GM19438 (cell line): ENCODE measurements around the gene SBNO1.
"Not testable (repeated sequence)": the region's sequence is repeated elsewhere in the genome, so short reads cannot be mapped to it uniquely, and the experiment has no call there.

Experiments
- ATAC-seq: cut with Tn5 transposase; IDR thresholded peaks from one replicate; pipeline ENCODE4 v1.9.1; 2021; ENCODE audit warnings: low read depth; ENCODE audit not compliant: unreplicated experiment

The SBNO1 gene

DNA sequence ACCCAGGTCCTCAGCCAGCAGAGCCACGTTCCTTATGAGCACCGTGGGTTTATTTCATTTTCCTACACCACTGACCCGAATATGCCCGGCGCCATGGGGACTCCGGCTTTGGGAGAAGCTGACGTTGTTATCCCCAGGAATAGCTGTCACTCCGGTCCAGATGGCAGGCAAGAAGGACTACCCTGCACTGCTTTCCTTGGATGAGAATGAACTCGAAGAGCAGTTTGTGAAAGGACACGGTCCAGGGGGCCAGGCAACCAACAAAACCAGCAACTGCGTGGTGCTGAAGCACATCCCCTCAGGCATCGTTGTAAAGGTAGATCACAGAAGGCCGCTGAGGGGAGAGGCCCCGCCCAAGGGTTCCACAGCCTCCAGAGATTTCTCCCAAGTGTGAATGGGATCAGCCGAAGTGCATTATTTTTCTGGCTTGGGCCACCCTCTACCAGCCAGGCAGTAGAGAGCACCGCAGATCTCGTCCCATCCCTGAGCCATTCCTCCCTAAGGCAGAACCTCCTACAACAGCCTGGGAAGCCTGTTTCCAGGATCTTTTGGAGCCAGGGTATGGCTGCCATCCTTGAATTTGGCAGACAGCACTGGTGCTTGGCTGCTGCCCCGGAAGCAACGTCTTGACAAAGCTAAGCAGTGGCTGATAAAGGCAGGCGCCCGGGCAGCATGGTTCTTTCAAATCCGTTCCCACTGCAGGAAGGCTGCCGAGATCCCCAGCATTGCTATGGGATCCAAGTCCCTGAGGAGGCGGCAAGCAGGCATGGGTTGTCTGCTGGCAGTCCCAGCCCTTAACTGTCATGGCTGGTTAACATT, 110.8 kb downstream of the SBNO1 start:
- no peak for ATAC-seq

DNA sequence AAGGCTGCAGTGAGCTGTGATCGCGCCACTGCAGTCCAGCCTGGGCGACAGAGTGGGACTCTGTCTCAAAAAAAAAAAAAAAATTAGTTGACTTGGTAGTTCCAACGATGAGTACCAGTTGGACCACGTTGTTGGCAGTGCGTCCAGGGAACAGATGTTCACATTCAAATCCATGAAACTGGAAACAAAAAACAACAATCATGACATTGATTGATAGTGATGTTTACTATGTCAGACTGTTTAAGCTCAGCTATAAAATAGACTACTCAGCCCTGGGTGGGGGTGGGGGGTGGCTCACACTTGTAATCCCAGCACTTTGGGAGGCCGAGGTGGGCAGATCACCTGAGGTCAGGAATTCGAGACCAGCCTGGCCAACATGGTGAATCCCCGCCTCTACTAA, 112.3 kb downstream of the SBNO1 start:
- not testable (repeated sequence) for ATAC-seq

DNA sequence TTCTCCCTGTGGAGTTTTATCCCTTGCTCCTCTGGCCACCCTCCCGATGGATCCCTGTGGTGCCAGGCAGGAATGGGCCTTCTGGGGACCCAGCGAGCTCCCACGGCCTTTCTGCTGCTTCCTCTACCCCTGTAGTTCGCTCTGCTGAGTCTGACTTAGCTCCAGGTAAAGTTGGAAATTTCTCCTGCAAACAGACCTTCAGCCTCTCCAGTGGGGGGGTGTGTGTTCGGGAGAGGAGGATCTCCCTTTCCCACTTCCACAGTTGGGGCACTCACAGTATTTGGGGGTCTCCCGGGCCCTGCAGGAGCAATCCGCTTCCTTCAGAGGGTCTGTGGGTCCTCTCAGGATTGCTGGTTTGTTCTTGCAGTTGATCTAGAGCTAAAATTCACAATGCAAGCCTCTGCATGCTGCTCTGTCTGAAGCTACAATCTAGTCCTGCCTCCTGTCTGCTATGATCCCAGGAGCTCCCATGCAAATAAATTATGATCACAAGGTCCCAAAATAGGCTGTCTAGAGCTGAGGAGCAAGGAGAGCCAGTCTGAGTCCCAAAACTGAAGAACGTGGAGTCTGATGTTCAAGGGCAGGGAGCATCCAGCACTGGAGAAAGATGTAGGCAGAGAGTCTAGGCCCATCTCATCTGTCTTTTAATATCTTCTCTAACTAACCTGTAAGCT, 113.1 kb downstream of the SBNO1 start:
- no peak for ATAC-seq

DNA sequence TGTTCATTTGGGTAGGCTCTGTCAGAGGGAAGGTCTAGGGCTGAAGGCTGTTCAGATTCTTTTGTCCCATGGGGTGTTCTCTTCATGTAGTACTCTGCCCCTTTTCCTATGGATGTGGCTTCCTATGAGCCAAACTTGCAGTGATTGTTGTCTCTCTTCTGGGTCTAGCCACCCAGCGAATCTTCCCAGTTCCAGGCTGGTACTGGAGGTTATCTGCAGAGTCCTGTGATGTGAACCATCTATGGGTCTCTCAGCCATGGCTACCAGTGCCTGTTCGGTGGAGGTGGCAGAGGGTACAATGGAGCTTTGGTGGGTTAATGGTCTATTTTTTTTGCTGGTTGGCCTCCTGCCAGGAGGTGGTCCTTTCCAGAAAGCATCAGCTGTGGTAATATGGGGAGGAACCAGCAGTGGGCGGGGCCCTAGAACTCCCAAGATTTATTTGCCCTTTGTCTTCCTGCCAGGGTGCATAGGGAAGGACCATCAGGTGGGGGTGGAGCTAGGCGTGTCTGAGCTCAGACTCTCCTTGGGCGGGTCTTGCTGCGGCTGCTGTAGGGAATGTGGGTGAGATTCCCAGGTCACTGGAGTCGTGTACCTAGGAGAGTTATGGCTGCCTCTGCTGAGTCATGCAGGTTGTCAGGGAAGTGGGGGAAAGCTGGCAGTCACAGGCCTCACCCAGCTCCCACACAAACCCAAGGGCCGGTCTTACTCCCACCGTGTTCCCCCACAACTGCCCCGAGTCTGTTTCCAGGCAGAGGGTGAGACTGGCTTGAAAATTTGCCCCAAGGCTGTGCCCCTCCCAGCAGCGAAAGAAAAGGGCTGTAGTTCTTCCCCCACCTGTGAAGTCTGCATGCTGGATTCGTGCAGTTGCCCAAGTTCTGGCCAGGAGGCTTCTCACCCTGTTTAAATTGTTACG, 113.9 kb downstream of the SBNO1 start:
- no peak for ATAC-seq

DNA sequence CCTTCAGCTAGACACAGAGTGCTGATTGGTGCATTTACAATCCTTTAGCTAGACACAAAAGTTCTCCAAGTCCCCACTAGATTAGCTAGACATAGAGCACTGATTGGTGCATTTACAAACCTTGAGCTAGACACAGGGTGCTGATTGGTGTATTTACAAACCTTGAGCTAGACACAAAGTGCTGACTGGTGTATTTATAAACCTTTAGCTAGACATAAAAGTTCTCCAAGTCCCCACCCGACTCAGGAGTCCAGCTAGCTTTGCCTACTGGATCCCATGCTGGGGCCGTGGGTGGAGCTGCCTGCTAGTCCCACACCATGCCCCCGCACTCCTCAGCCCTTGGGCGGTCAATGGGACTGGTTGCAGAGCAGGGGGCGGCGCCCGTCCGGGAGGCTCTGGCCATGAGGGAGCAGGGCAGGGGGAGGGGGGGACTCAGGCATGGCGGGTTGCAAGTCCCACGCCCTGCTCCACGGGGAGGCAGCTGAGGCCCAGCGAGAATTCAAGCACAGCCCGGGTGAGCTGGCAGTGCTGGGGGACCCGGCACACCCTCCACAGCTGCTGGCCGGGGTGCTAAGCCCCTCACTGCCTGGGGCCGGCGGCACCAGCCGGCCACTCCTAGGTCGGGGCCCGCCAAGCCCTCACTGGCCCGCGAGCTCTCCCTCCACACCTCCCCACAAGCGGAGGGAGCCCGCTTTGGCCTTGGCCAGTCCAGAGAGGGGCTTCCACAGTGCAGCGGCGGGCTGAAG, 115.5 kb downstream of the SBNO1 start:
- not testable (repeated sequence) for ATAC-seq

DNA sequence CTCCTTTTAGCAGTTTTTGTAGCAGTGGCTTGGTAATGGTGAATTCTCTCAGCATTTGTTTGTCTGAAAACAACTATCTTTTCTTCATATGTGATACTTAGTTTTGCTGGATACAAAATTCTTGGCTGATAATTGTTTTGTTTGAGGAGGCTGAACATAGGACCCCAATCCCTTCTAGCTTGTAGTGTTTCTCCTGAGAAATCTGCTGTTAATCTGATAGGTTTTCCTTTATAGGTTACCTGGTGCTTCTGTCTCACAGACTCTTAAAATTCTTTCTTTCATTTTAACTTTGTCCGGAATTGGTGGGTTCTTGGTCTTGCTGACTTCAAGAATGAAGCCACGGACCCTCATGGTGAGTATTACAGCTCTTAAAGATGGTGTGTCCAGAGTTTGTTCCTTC, 116.5 kb downstream of the SBNO1 start:
- ATAC-seq = not testable (repeated sequence)

DNA sequence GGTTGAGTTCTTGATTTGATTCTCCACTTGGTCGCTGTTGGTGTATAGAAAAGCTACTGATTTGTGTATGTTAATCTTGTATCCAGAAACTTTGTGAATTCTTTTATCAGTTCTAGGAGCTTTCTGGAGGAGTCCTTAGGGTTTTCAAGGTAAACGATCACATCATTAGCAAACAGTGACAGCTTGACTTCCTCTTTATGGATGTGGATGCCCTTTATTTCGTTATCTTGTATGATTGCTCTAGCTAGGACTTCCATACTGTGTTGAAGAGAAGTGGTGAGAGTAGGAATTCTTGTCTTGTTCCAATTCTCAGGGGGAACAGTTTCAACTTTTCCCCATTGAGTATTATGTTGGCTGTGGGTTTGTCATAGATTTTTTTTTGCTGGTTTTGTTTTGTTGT, 119.0 kb downstream of the SBNO1 start:
- ATAC-seq = no peak

DNA sequence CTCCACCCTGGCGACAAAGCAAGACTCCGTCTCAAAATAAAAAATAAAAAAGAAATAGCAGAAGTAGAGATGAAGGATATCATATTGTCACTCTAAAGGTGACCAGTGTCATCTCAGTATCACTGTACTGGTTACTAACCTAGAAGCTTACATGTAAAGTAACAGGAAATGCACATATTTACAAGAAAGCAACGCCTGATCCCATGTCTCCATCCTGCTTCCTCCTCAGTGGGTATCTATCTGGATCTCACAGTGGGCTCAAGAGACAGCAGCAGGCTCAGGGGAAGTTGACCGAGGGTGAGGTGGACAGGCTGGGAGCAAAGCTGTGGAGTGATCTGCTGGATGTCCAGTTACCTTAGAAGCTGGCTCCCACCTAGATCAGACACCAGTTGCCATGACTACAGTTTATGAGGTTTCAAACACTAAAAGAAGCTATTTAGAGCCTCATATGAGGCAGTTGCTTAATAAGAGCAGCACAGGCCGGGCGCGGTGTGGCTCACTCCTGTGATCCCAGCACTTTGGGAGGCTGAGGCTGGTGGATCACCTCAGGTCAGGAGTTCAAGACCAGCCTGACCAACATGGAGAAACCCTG, 120.9 kb downstream of the SBNO1 start:
- no peak for ATAC-seq

DNA sequence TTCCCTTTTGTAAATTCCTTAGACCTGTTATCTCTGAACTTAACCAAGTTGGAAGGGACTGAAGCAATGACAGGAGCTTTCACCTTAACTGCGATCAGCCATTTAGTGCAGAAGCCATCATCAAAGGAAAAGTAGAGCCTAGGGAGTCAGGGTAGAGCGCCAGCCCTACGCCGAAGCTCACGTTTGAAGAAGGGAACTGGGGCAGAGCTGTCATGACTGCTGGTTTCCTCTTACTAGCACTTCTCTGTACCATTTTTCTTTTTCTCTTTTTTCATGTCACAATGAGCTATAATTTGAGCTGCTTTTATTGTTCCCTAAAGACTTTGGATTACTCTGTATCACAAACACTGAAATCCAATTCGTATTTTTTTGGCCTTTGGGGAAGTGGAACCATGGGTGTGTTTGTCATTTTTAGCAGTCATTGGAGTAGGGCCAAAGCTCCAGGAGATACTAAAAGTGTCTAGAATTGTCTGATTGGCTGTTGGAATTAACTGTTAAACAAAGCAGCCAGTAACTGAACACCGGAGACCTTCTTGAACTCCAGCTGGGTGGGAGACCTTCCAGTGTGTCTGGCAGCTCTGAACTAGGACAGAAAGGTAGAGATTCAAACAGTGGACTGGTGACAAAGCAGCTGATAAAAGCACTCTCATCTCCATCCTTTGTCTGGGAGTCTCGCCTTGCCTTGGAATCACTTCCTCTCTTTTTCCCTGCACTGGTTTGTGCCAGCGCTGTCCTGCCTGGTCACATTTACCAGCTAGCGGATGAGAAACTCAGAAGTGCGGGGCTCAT, 122.3 kb downstream of the SBNO1 start:
- ATAC-seq = no peak
